ENCODE data around the gene CNNM2. TPM values are rescaled to one million over a fixed set of nuclear protein-coding genes. Genes with fewer than 3 reads are reported as not detected.

Gene CNNM2
- polyA plus RNA-seq, 1 of the 3 experiments (the other 2 are of a cell fraction) = 4.0 TPM

- no peak for TF ChIP-seq IRF3 (IDR thresholded peaks at IDR 0.05; ENCODE audit: low read depth, low read length)
- TF ChIP-seq JUND (IDR thresholded peaks at IDR 0.05) = no peak
- no peak for TF ChIP-seq USF1 (IDR thresholded peaks at IDR 0.05; ENCODE audit: borderline replicate concordance, low read depth)
- no peak for TF ChIP-seq MXI1 (IDR thresholded peaks at IDR 0.05; ENCODE audit: low read depth, low read length)
- no peak for TF ChIP-seq YY1 (IDR thresholded peaks at IDR 0.05; ENCODE audit: low read depth)
- no peak for TF ChIP-seq EZH2phosphoT487 (IDR thresholded peaks at IDR 0.05; ENCODE audit: borderline replicate concordance, low read depth)
- TF ChIP-seq RCOR1 (IDR thresholded peaks at IDR 0.05; ENCODE audit: low read length) = no peak
- TF ChIP-seq, protein P1, sequence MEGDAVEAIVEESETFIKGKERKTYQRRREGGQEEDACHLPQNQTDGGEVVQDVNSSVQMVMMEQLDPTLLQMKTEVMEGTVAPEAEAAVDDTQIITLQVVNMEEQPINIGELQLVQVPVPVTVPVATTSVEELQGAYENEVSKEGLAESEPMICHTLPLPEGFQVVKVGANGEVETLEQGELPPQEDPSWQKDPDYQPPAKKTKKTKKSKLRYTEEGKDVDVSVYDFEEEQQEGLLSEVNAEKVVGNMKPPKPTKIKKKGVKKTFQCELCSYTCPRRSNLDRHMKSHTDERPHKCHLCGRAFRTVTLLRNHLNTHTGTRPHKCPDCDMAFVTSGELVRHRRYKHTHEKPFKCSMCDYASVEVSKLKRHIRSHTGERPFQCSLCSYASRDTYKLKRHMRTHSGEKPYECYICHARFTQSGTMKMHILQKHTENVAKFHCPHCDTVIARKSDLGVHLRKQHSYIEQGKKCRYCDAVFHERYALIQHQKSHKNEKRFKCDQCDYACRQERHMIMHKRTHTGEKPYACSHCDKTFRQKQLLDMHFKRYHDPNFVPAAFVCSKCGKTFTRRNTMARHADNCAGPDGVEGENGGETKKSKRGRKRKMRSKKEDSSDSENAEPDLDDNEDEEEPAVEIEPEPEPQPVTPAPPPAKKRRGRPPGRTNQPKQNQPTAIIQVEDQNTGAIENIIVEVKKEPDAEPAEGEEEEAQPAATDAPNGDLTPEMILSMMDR (IDR thresholded peaks at IDR 0.05) = no peak
- TF ChIP-seq RXRA (IDR thresholded peaks at IDR 0.05; ENCODE audit: borderline replicate concordance, low read depth) = no peak
- TF ChIP-seq, protein P2, sequence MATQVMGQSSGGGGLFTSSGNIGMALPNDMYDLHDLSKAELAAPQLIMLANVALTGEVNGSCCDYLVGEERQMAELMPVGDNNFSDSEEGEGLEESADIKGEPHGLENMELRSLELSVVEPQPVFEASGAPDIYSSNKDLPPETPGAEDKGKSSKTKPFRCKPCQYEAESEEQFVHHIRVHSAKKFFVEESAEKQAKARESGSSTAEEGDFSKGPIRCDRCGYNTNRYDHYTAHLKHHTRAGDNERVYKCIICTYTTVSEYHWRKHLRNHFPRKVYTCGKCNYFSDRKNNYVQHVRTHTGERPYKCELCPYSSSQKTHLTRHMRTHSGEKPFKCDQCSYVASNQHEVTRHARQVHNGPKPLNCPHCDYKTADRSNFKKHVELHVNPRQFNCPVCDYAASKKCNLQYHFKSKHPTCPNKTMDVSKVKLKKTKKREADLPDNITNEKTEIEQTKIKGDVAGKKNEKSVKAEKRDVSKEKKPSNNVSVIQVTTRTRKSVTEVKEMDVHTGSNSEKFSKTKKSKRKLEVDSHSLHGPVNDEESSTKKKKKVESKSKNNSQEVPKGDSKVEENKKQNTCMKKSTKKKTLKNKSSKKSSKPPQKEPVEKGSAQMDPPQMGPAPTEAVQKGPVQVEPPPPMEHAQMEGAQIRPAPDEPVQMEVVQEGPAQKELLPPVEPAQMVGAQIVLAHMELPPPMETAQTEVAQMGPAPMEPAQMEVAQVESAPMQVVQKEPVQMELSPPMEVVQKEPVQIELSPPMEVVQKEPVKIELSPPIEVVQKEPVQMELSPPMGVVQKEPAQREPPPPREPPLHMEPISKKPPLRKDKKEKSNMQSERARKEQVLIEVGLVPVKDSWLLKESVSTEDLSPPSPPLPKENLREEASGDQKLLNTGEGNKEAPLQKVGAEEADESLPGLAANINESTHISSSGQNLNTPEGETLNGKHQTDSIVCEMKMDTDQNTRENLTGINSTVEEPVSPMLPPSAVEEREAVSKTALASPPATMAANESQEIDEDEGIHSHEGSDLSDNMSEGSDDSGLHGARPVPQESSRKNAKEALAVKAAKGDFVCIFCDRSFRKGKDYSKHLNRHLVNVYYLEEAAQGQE (IDR thresholded peaks at IDR 0.05; ENCODE audit: low read depth, low read length) = no peak
- 94% methylated on average over 11 of the region's 11 CpGs for WGBS (ENCODE audit: low lambda C conversion rate)
- H2AFZ ChIP-seq (ENCODE audit: low read depth) = no peak overlapping the region
- H4K20me1 ChIP-seq (ENCODE audit: insufficient read depth) = no peaks in the 10 kb centered on the region
- H3K36me3 ChIP-seq (replicated peaks in 1 of 2; ENCODE audit: control insufficient read depth in 1 of 2, insufficient read depth in 2 of 2, low read length in 1 of 2) = peaks cover 5 to 39% of the 10 kb centered on the region in 2 experiments
- H3K9me3 ChIP-seq = no peaks in the 10 kb centered on the region
- H3K4me2 ChIP-seq = no peak overlapping the region
- no peak for DNase-seq
- CTCF ChIA-PET = interaction anchor here (0.8 to 20.8 kb wide), 4 partner anchors 10 to 253 kb away, joined by 3 to 264 read pairs (median 8); partner anchors contain the start of gene CNNM2
- H3K27ac ChIP-seq (ENCODE audit: low read depth in 2 of 2, low read length in 1 of 2) = no peak overlapping the region
- H3K4me3 ChIP-seq (ENCODE audit: low read depth in 2 of 2, low read length in 1 of 2) = no peak overlapping the region
- H3K4me1 ChIP-seq (ENCODE audit: control insufficient read depth in 1 of 2, insufficient read depth in 2 of 2, low read depth in 1 of 2, low read length in 1 of 2) = no peaks in the 10 kb centered on the region
- H3K9me2 ChIP-seq = no peaks in the 10 kb centered on the region
- POLR2A ChIA-PET = no interaction called here
- no peaks in the 10 kb centered on the region for H3K79me2 ChIP-seq (ENCODE audit: insufficient read depth)
- H3K27me3 ChIP-seq (ENCODE audit: insufficient read depth) = no peaks in the 10 kb centered on the region
- no peaks in the 10 kb centered on the region for H3F3A ChIP-seq (replicated peaks; ENCODE audit: insufficient read depth)
- no peak overlapping the region for H3K9ac ChIP-seq
These were observed 161.9 kb downstream of the CNNM2 start for GRCh38 chr10:103079946-103080345.

Data from SK-N-SH (cell line).